ENCODE data around the gene GRIFIN. TPM values are rescaled to one million over a fixed set of nuclear protein-coding genes. Genes with fewer than 3 reads are reported as not detected.

Gene GRIFIN
- total and polyA plus RNA-seq, 9 of the 15 experiments (the other 6 are each of a cell fraction or from before 2014, with no cell fraction given) = not detected

DNA sequence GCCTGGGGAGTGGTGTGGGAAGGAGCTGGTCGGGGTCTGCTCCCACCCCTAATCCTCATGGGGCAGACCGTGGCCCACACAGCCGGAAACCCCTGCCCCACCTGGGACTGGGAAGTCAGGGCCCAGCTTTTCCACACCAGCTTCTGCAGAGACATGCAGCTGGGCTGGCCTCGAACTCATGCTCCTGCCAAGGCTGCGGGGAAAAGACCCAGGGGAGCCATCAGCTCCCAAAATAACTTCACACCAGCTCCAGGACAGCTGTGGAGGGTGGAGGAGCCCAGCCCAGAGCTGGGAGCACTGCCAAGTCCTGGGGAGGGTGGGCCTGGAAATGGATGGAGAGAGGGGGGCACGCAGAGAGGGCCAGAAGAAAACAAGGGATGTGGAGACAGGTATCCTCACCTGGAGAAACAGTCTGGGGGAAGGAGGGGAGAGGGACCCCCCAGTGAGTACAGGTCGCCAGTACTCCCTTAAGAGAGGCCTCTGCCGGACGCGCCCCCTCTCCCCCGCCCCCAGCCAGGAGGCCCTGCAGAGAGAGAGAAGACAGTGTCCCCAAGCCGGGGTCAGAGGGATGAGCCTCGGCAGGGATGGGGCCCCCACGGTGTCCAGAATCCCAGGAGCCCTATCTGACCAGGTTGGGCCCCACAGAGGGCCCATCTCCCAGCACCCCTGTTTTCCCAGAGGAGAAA lies 11.5 kb upstream of the GRIFIN start:
- peaks cover 4% of the 10 kb centered on the region; the same call in 1 of the 2 replicates for H3K9me3 ChIP-seq (replicated peaks; ENCODE audit: control insufficient read depth, insufficient read depth, low read depth, low read length)

More for the DNA sequence above, 11.5 kb upstream of the GRIFIN start:
- Histone ChIP-seq H3K27ac (ENCODE audit: extremely low read depth, low read depth, low read length) (no peak overlapping the region), H3K4me2 (ENCODE audit: insufficient read depth, low read length) (no peak overlapping the region), H2AFZ (ENCODE audit: low read depth, low read length) (no peak overlapping the region), H3K9ac (ENCODE audit: insufficient read depth in 1 of 2, low read depth in 2 of 2, low read length in 2 of 2) (no peak overlapping the region; a peak in 1 of 4 replicates), H3K9me1 (ENCODE audit: control insufficient read depth, insufficient read depth, low read length) (no peaks in the 10 kb centered on the region), H3K79me2 (ENCODE audit: control insufficient read depth, insufficient read depth, low read length) (no peaks in the 10 kb centered on the region), H3K36me3 (ENCODE audit: control insufficient read depth, insufficient read depth, low read length) (no peaks in the 10 kb centered on the region), H4K20me1 (replicated peaks; ENCODE audit: control insufficient read depth, insufficient read depth, low read length) (no peaks in the 10 kb centered on the region), H3K4me3 (no peak overlapping the region), H3K4me1 (replicated peaks in 1 of 2; ENCODE audit: control insufficient read depth in 2 of 2, insufficient read depth in 2 of 2, low read length in 2 of 2) (peaks cover 0 to 16% of the 10 kb centered on the region in 2 experiments; a peak in 2 of 5 replicates), H3K27me3 (ENCODE audit: control insufficient read depth in 2 of 2, insufficient read depth in 2 of 2, low read length in 2 of 2) (peaks cover 2% of the 10 kb centered on the region in 2 experiments; a peak in 2 of 5 replicates)
- FAIRE-seq (no peak), DNase-seq (ENCODE audit: extremely low read depth in 1 of 4, low spot score in 3 of 4) (no peak), ATAC-seq (no peak)
- TF ChIP-seq HMG20B (CRISPR knock-in tag; IDR thresholded peaks at IDR 0.05) (no peak), ZNF280A (IDR thresholded peaks at IDR 0.05; ENCODE audit: low read depth, partially characterized antibody) (no peak), BRF1 (IDR thresholded peaks at IDR 0.05; ENCODE audit: borderline replicate concordance, extremely low read depth, insufficient read length) (no peak), ETV1 (tag; conservative IDR thresholded peaks at IDR 0.05; ENCODE audit: low read depth) (no peak), ZNF263 (CRISPR knock-in tag; IDR thresholded peaks at IDR 0.05; ENCODE audit: borderline replicate concordance) (peak; percentile 72), NFIC (IDR thresholded peaks at IDR 0.05) (0 out of 2 replicates have a peak, but pooled peaks have one; percentile 9)
- in situ Hi-C loops (cut with MboI) = no loop called here
- ChIA-PET CTCF (ENCODE audit: low intra/inter-chr PET ratio) (no interaction called here), POLR2A (interaction anchor here (0.7 kb wide), 1 partner anchor 66 kb away, joined by 3 read pairs; no protein-coding TSS in a partner anchor)
- WGBS (ENCODE audit: insufficient coverage, low coverage, missing lambda C conversion rate) = 6% methylated on average over 11 of the region's 14 CpGs
- intact Hi-C loops (cut with micrococcal nuclease) = no loop called here
- no TSS peak for BruUV-seq (replicated peaks)
